ENCODE measurements around the gene CTIF.

Gene CTIF

DNA sequence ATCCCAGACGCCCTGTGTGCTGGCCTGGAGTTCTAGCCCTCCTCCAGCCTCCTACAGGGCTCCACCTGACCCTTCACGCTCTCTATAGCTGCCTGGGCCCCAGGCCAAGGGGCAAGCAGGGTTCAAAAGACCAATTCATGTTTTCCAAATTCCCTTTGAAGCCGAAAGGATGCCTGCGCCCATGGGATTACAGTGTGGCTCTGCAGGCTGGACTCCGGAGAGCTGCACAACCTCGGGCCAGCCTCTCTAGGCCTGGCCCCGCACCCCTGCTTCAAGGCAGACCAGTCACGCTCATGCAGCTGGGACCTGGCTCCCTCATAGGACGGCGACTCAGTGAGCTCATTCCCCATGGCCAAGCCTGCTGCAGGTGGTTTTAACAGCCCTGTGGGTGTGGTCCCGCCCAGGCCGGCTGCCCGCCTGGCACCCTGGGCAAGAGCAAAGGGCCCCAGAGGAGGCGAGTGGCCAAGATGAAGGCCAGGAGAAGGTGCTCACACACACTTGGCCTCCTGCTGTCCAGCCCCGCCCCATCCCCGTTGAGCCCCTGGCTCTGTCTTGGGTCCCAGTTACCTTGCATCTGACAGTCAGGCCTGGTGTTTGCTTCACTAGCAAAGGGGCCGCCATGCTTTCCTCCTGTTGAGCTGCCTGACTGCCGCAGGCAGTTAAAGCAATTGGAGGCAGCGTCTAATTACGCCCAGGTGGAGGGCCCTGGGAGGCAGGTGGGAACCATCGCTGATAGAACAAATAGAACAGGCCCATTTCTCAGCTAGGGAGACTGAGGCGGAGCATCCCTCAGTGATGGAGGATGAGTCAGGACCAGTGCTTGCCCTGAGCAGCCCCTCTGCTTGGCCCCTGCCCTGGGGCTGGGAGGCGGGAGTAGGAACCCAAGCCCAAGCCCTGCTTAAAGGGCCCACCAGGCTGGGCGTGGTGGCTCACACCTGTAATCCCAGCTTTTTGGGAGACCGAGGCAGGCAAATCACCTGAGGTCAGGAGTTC is 355.1 kb downstream of the CTIF start:
- no peak for DNase-seq (ENCODE audit: low read depth, low spot score)
- ChIA-PET POLR2A (no interaction called here), CTCF (interaction anchor here (1.5 kb wide), 1 partner anchor 9 kb away, joined by 4 read pairs; no protein-coding TSS in a partner anchor)
- no peak overlapping the region for H3K4me3 ChIP-seq (ENCODE audit: low read depth, low read length)
- TF ChIP-seq, protein P1, sequence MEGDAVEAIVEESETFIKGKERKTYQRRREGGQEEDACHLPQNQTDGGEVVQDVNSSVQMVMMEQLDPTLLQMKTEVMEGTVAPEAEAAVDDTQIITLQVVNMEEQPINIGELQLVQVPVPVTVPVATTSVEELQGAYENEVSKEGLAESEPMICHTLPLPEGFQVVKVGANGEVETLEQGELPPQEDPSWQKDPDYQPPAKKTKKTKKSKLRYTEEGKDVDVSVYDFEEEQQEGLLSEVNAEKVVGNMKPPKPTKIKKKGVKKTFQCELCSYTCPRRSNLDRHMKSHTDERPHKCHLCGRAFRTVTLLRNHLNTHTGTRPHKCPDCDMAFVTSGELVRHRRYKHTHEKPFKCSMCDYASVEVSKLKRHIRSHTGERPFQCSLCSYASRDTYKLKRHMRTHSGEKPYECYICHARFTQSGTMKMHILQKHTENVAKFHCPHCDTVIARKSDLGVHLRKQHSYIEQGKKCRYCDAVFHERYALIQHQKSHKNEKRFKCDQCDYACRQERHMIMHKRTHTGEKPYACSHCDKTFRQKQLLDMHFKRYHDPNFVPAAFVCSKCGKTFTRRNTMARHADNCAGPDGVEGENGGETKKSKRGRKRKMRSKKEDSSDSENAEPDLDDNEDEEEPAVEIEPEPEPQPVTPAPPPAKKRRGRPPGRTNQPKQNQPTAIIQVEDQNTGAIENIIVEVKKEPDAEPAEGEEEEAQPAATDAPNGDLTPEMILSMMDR (IDR thresholded peaks at IDR 0.05; ENCODE audit: insufficient read depth, low read length, missing control alignments): no peak

DNA sequence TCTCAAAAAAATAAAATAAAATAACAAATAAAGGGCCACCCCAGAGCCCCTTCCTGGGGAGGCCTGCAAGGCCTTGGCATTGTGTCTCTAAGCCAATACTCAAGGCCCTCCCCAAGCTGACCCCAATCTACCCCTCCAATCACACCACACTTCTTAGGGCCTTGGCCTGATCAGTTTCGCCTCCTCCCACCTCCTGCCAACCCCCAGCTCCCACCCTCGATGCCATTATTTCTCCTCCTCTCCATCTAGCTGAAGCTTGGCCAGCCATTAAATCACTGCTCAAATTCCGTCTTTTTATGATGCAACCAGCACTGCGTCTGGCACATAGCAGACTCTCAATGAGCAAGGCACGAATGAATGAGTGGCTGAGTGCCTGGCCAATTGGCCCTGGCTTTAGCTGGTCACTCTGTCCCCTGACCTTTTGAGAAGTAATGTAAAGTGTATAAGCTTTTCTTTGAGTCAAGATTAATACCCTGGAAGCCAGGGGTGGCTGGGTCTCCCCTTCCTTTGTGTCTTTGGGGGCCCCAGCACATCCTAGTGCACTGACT is 356.0 kb downstream of the CTIF start:
- ChIA-PET POLR2A (no interaction called here), CTCF (interaction anchor here (1.5 kb wide), 1 partner anchor 10 kb away, joined by 4 read pairs; no protein-coding TSS in a partner anchor)
- DNase-seq (ENCODE audit: low read depth, low spot score): no peak
- no peak overlapping the region for H3K4me3 ChIP-seq (ENCODE audit: low read depth, low read length)
- TF ChIP-seq, protein P1 (IDR thresholded peaks at IDR 0.05; ENCODE audit: insufficient read depth, low read length, missing control alignments): no peak

DNA sequence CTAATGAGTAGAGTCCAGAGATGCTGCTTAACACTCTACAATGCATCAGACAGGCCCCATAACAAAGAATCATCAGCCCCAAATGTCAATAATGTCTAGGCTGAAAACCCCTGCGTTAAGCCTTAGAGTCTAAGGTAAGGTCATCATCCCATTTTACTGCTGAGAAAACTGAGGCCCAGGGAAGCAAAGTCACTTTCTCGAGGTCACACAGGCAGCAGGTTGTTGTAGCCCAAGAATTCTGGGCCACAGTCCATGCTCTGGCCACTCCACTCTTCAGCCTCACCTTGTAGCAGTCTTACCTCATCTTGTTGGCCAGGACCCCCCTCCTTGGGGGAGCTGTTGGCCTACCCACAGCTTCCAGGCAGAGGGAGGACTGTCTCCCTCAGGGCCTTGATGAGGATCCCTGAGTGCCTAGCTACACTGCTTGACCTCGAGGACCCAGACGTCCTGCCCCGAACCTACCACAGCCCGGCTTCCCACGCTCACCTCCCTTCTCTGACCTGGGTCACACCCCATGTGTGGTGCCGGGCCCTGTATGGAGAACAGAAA is 357.6 kb downstream of the CTIF start:
- ChIA-PET POLR2A (no interaction called here), CTCF (no interaction called here)
- DNase-seq (ENCODE audit: low read depth, low spot score): no peak
- TF ChIP-seq, protein P1 (IDR thresholded peaks at IDR 0.05; ENCODE audit: insufficient read depth, low read length, missing control alignments): no peak
- H3K4me3 ChIP-seq (ENCODE audit: low read depth, low read length): no peak overlapping the region

DNA sequence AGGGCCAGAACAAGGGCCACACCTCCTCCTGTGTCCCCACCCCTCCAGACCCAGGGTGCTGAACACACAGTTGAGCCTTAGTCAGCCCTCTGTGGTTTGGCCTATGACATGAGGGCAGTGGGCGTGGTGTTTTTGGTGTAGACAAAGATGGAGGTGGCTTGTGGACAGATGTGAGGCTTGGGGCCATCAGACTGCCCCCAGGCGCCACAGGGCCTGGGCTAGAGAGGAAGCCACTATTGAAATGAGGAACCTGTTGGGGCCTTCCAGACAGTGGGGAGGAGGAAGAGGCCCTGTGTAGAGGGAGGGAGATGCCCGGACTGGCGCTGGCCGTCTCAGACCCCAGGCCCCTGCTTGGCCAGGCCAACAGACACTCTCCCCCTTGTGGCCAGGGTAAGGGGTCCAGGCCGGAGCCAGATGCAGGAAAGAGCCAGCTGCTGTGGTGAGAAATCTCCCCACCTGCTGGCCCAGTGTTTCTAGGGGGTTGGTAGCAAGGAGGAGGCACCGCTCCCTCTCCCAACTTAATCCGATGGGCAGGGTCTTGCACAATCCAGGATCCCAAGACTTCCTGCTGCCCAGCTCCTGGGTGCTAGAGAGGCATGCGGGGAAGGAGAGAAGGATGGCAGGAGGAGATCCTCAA is 358.2 kb downstream of the CTIF start:
- no peak for DNase-seq (ENCODE audit: low read depth, low spot score)
- H3K4me3 ChIP-seq (ENCODE audit: low read depth, low read length): no peak overlapping the region
- ChIA-PET POLR2A (no interaction called here), CTCF (no interaction called here)
- TF ChIP-seq, protein P1 (IDR thresholded peaks at IDR 0.05; ENCODE audit: insufficient read depth, low read length, missing control alignments): no peak

DNA sequence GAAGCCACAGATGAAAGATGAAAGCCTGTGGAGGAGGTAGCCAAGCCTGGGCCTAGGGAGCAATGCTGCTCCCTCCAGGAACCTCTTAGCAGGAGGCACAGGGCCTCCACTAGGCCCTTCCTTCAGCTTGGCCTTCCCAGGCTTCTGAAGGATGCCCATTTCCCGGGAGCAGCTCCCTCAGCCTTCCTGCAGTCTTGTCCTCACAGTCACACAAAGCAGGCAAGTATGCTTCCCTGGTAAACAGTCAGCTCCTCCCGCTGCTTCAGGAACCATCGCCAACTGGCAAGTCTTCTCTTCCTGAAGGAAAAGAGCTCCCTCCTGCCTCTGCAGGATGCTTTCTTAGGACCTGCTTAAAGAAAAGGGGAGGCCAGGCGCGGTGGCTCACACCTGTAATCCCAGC is 358.7 kb downstream of the CTIF start:
- ChIA-PET POLR2A (no interaction called here), CTCF (no interaction called here)
- no peak for DNase-seq (ENCODE audit: low read depth, low spot score)
- TF ChIP-seq, protein P1 (IDR thresholded peaks at IDR 0.05; ENCODE audit: insufficient read depth, low read length, missing control alignments): no peak
- H3K4me3 ChIP-seq (ENCODE audit: low read depth, low read length): no peak overlapping the region

DNA sequence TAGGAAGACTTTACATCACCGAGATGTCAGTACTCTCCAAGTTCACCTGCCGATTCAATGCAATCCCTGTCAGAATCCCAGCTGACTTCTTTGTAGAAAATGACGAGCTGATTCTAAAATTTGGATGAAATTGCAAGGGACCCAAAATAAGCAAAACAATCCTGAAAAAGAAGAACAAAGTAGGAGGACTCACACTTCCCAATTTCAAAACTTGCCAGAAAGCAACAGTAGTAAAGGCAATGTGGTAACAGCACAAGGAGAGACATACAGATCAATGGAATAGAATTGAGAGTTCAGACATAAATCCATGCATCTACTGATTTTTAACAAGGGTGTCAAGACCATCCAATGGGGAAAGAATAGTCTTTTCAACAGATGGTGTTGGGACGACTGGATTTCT is 359.7 kb downstream of the CTIF start:
- DNase-seq (ENCODE audit: low read depth, low spot score): no peak
- TF ChIP-seq, protein P1 (IDR thresholded peaks at IDR 0.05; ENCODE audit: insufficient read depth, low read length, missing control alignments): no peak
- CTCF ChIA-PET: no interaction called here
- POLR2A ChIA-PET: no interaction called here
- no peak overlapping the region for H3K4me3 ChIP-seq (ENCODE audit: low read depth, low read length)
